Measurements from ENCODE around the gene AKAIN1. TPM values are rescaled to one million over a fixed set of nuclear protein-coding genes. Genes with fewer than 3 reads are reported as not detected.

The AKAIN1 gene
- total RNA-seq, 4 donors from 2014 or later: 0.95 TPM; not detected in 3

- no peaks in the 10 kb centered on the region for H3K36me3 ChIP-seq
- 59 to 67% methylated on average over 1 of the region's 1 CpG for WGBS, 2 donors
- intact Hi-C loops (cut with DNase I): no loop called here
- no peaks in the 10 kb centered on the region for H3K9me3 ChIP-seq
- no peaks in the 10 kb centered on the region for H3K4me1 ChIP-seq
- DNase-seq: no peak
- no peaks in the 10 kb centered on the region for H3K27me3 ChIP-seq
- TF ChIP-seq CTCF (IDR thresholded peaks at IDR 0.05) (no peak), POLR2A (IDR thresholded peaks at IDR 0.05) (no peak)
- no peak overlapping the region for H3K4me3 ChIP-seq
- H3K27ac ChIP-seq: no peak overlapping the region
These were observed 52.4 kb downstream of the AKAIN1 start for GRCh38 chr18:5144629-5145028.

GRCh38 chr18:5142859-5143258 lies 54.2 kb downstream of the AKAIN1 start:
- intact Hi-C loops (cut with DNase I): no loop called here
- Histone ChIP-seq H3K27me3 (no peaks in the 10 kb centered on the region), H3K4me1 (no peaks in the 10 kb centered on the region), H3K4me3 (no peak overlapping the region), H3K36me3 (no peaks in the 10 kb centered on the region), H3K9me3 (no peaks in the 10 kb centered on the region), H3K27ac (no peak overlapping the region)
- no peak for DNase-seq
- WGBS, 2 donors: 26 to 30% methylated on average over 2 of the region's 2 CpGs
- TF ChIP-seq CTCF (IDR thresholded peaks at IDR 0.05): no peak
- no peak for TF ChIP-seq POLR2A (IDR thresholded peaks at IDR 0.05)

- Histone ChIP-seq H3K27ac (no peak overlapping the region), H3K36me3 (no peaks in the 10 kb centered on the region), H3K27me3 (no peaks in the 10 kb centered on the region), H3K4me3 (no peak overlapping the region), H3K4me1 (no peaks in the 10 kb centered on the region), H3K9me3 (no peaks in the 10 kb centered on the region)
- no peak for TF ChIP-seq CTCF (IDR thresholded peaks at IDR 0.05)
- TF ChIP-seq POLR2A (IDR thresholded peaks at IDR 0.05): no peak
- WGBS, 2 donors: 46 to 52% methylated on average over 4 of the region's 4 CpGs
- intact Hi-C loops (cut with DNase I): no loop called here
- no peak for DNase-seq
These were observed 54.9 kb downstream of the AKAIN1 start for GRCh38 chr18:5142131-5142530.

- no peak overlapping the region for H3K27ac ChIP-seq
- no peak for DNase-seq
- TF ChIP-seq CTCF (IDR thresholded peaks at IDR 0.05): no peak
- no peak for TF ChIP-seq POLR2A (IDR thresholded peaks at IDR 0.05)
- H3K36me3 ChIP-seq: no peaks in the 10 kb centered on the region
- H3K4me3 ChIP-seq: no peak overlapping the region
- no peaks in the 10 kb centered on the region for H3K27me3 ChIP-seq
- WGBS, 2 donors: 77 to 93% methylated on average over 2 of the region's 2 CpGs
- no peaks in the 10 kb centered on the region for H3K4me1 ChIP-seq
- H3K9me3 ChIP-seq: no peaks in the 10 kb centered on the region
- intact Hi-C loops (cut with DNase I): no loop called here
These were observed 59.8 kb downstream of the AKAIN1 start for GRCh38 chr18:5137261-5137660.

GRCh38 chr18:5132987-5133386 lies 64.1 kb downstream of the AKAIN1 start:
- H3K27me3 ChIP-seq: no peaks in the 10 kb centered on the region
- no peak for TF ChIP-seq POLR2A (IDR thresholded peaks at IDR 0.05)
- no peak for TF ChIP-seq CTCF (IDR thresholded peaks at IDR 0.05)
- no peaks in the 10 kb centered on the region for H3K4me1 ChIP-seq
- no peak overlapping the region for H3K4me3 ChIP-seq
- H3K36me3 ChIP-seq: no peaks in the 10 kb centered on the region
- H3K9me3 ChIP-seq: no peaks in the 10 kb centered on the region
- 94 to 98% methylated on average over 6 of the region's 20 CpGs for WGBS, 2 donors
- intact Hi-C loops (cut with DNase I): no loop called here
- no peak for DNase-seq
- no peak overlapping the region for H3K27ac ChIP-seq
